ENCODE measurements around the gene IKZF2. TPM values are rescaled to one million over a fixed set of nuclear protein-coding genes. Genes with fewer than 3 reads are reported as not detected.

Gene IKZF2
- total and polyA plus RNA-seq, 11 donors: 0.84 to 8.0 (median 5.9) TPM

- Histone ChIP-seq H3K27me3 (no peaks in the 10 kb centered on the region), H3K4me1 (peaks cover 0 to 3% (median 0%) of the 10 kb centered on the region in 12 donors), H3K4me3 (no peak overlapping the region), H3K9me3 (no peaks in the 10 kb centered on the region), H3K36me3 (peaks cover 0 to 16% (median 0%) of the 10 kb centered on the region in 9 donors), H3K27ac (no peak overlapping the region)
- intact Hi-C loops (cut with DNase I): no loop called here
- no peak for DNase-seq
- no peak for ATAC-seq
- TF ChIP-seq CTCF (IDR thresholded peaks at IDR 0.05) (no peak), POLR2A (IDR thresholded peaks at IDR 0.05) (no peak)
Observed at GRCh38 chr2:213018340-213018901, 133.0 kb downstream of the IKZF2 start.

- ATAC-seq (no peak), DNase-seq (no peak)
- no peak for TF ChIP-seq POLR2A (IDR thresholded peaks at IDR 0.05)
- Histone ChIP-seq H3K27me3 (no peaks in the 10 kb centered on the region), H3K27ac (no peak overlapping the region), H3K36me3 (peaks cover 0 to 16% (median 0%) of the 10 kb centered on the region in 9 donors), H3K4me1 (no peaks in the 10 kb centered on the region), H3K4me3 (no peak overlapping the region), H3K9me3 (no peaks in the 10 kb centered on the region)
- intact Hi-C loops (cut with DNase I): no loop called here
- 78 to 93% (median 89%) methylated on average over 1 of the region's 1 CpG for WGBS, 4 donors
Observed at GRCh38 chr2:213017404-213017803, 134.0 kb downstream of the IKZF2 start.

- H3K27ac ChIP-seq: no peak overlapping the region
- H3K4me1 ChIP-seq: no peaks in the 10 kb centered on the region
- ATAC-seq (no peak), DNase-seq (no peak)
- 69 to 81% (median 75%) methylated on average over 4 of the region's 4 CpGs for WGBS, 4 donors
- H3K9me3 ChIP-seq: no peaks in the 10 kb centered on the region
- intact Hi-C loops (cut with DNase I): no loop called here
- H3K36me3 ChIP-seq: peaks cover 0 to 16% (median 0%) of the 10 kb centered on the region in 9 donors
- H3K4me3 ChIP-seq: no peak overlapping the region
- H3K27me3 ChIP-seq: no peaks in the 10 kb centered on the region
- TF ChIP-seq CTCF (IDR thresholded peaks at IDR 0.05) (no peak), POLR2A (IDR thresholded peaks at IDR 0.05) (no peak)
Observed at GRCh38 chr2:213016984-213017351, 134.4 kb downstream of the IKZF2 start.

- Histone ChIP-seq H3K4me1 (no peaks in the 10 kb centered on the region), H3K36me3 (peaks cover 0 to 13% (median 0%) of the 10 kb centered on the region in 9 donors), H3K4me3 (no peak overlapping the region), H3K27ac (no peak overlapping the region), H3K27me3 (no peaks in the 10 kb centered on the region), H3K9me3 (no peaks in the 10 kb centered on the region)
- DNase-seq (no peak), ATAC-seq (no peak)
- TF ChIP-seq POLR2A (IDR thresholded peaks at IDR 0.05): no peak
- no peak for TF ChIP-seq CTCF (IDR thresholded peaks at IDR 0.05)
- WGBS, 4 donors: 81 to 90% (median 86%) methylated on average over 3 of the region's 3 CpGs
- intact Hi-C loops (cut with DNase I): no loop called here
Observed at GRCh38 chr2:213016166-213016983, 135.0 kb downstream of the IKZF2 start.

Measured in heart left ventricle (tissue), 16 donors.